ENCODE measurements around the gene MGMT. TPM values are rescaled to one million over a fixed set of nuclear protein-coding genes. Genes with fewer than 3 reads are reported as not detected.

MGMT gene
- total RNA-seq, 1 donor from 2014 or later = 13.9 TPM

DNA sequence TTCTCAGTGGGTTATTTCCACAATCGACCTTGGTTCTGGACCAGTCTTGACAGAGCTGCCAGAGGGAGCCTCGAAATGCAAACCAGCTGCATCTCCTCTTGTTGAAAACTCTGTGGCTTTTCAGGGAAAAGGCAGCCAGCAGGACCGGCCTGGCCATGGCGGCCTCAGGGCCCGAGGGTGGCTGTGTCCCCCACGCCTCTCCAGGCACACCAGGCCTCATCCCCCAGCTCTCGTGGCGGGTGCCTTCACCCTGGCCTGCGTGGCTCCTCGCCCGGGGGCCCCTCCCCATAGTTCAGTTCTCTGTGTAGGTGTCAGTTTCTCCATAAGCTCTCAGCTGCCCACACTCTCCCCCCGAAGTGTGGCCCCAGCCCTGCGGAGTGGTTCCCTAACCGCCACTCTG, 63.5 kb downstream of the MGMT start:
- Mint-ChIP-seq H3K27ac (ENCODE audit: unreplicated experiment) (no peak overlapping the region), H3K36me3 (ENCODE audit: low read depth) (no peaks in the 10 kb centered on the region), H3K27me3 (ENCODE audit: low read depth) (no peaks in the 10 kb centered on the region), H3K4me1 (ENCODE audit: low read depth) (peaks cover 11% of the 10 kb centered on the region), H3K9me3 (ENCODE audit: low read depth) (no peaks in the 10 kb centered on the region), H3K4me3 (ENCODE audit: unreplicated experiment) (no peak overlapping the region)
- DNase-seq (ENCODE audit: low spot score) = no peak
- TF ChIP-seq, protein P1, sequence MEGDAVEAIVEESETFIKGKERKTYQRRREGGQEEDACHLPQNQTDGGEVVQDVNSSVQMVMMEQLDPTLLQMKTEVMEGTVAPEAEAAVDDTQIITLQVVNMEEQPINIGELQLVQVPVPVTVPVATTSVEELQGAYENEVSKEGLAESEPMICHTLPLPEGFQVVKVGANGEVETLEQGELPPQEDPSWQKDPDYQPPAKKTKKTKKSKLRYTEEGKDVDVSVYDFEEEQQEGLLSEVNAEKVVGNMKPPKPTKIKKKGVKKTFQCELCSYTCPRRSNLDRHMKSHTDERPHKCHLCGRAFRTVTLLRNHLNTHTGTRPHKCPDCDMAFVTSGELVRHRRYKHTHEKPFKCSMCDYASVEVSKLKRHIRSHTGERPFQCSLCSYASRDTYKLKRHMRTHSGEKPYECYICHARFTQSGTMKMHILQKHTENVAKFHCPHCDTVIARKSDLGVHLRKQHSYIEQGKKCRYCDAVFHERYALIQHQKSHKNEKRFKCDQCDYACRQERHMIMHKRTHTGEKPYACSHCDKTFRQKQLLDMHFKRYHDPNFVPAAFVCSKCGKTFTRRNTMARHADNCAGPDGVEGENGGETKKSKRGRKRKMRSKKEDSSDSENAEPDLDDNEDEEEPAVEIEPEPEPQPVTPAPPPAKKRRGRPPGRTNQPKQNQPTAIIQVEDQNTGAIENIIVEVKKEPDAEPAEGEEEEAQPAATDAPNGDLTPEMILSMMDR (IDR thresholded peaks at IDR 0.05) = no peak

DNA sequence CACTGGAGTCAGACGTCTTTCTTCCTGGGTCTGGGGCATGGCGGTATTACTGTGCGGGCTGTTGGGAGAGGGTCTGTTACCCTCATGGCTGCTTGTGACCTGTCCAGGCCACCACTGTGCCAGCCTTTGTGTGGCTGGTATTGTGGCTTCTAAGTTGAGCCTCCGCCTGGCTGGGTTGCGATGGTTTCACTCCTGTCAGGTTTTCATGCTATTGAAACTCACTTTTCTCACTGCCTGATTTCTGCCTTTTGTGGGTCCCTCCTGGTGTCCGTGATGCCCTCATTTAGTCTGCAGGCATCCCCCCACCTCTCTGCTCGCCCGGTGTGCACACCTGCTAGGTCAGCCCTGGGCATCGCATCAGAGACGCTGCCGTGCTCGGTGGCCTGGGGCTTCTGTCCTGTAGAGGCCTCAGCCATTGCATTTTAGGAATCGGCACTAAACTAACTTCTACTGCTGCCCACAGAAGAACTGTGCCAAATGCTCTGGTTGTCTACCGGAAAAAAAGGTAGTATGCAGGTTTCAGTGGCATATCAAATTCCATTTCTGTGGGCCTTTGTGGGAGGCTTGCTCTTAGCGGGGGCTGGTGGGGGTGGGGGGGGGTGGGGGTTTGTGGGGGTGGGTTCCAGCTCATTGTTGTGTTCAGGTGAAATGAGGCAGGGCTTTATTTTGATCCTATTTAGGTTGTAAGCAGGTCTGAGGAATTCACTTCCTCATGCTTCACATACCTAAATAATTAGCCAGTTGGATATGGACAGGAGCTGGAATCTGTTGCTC, 64.3 kb downstream of the MGMT start:
- Mint-ChIP-seq H3K4me1 (ENCODE audit: low read depth) (peaks cover 11% of the 10 kb centered on the region), H3K4me3 (ENCODE audit: unreplicated experiment) (no peak overlapping the region)

DNA sequence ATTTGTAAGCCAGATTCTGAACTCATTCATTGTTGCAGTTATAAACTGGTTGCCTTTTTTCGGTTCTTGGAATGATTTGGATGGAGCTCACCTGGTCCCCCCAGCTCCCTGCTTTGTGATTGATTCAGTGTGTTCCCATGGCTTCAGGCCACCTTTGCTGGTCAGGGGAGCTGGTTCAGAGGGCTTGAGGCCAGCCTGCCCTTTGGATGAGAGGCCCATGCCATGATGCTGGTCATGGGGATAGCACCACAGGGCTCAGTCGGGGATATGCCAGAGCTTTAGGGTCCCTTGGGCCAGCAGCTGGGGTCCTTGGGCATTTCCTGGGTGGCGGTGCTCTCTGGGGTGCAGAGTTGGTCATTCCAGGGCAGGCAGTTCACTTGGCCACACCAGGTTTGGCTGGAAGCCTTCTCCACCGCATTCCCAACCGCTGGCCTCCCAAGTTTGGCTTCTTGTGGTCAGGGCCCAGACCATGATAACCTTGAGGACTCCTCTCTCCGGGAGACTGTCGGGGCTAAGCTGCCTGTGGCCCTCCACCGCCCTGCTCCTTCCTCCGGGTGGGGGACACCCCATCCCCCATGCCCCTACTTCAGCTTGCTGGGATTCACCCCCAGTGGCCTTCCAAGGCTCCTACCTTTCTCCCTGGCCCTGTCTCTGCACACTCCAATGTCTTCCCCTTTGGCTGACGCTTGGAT, 65.1 kb downstream of the MGMT start:
- H3K27ac Mint-ChIP-seq (ENCODE audit: unreplicated experiment) = no peak overlapping the region
- H3K9me3 Mint-ChIP-seq (ENCODE audit: low read depth) = no peaks in the 10 kb centered on the region
- H3K4me1 Mint-ChIP-seq (ENCODE audit: low read depth) = peaks cover 11% of the 10 kb centered on the region

More for the DNA sequence above, 64.3 kb downstream of the MGMT start:
- no peaks in the 10 kb centered on the region for H3K9me3 Mint-ChIP-seq (ENCODE audit: low read depth)
- DNase-seq (ENCODE audit: low spot score) = no peak
- H3K27ac Mint-ChIP-seq (ENCODE audit: unreplicated experiment) = no peak overlapping the region
- H3K36me3 Mint-ChIP-seq (ENCODE audit: low read depth) = no peaks in the 10 kb centered on the region
- TF ChIP-seq, protein P1 (IDR thresholded peaks at IDR 0.05) = no peak
- no peaks in the 10 kb centered on the region for H3K27me3 Mint-ChIP-seq (ENCODE audit: low read depth)

DNA sequence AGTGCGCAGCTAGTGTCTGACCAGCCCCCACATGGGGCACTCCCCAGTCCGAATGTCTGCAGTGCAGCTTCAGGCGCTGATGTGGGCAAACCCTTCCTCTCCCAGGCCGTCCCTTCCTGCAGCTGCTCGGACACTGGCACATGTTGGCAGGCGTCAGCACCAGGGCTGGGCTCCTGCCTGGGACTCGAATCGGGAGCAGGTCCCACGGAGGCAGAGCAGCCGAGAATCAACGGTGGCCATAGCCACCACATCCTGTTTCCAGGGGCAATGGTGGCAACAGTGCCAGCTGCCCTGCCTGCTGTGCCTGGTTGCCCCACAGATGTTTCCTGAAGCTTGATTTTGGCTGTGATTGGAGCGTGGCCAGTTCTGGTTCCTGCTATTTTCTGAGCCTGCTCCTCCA, 65.8 kb downstream of the MGMT start:
- Mint-ChIP-seq H3K4me3 (ENCODE audit: unreplicated experiment) (no peak overlapping the region), H3K27ac (ENCODE audit: unreplicated experiment) (no peak overlapping the region), H3K4me1 (ENCODE audit: low read depth) (peaks cover 11% of the 10 kb centered on the region), H3K9me3 (ENCODE audit: low read depth) (no peaks in the 10 kb centered on the region), H3K27me3 (ENCODE audit: low read depth) (no peaks in the 10 kb centered on the region), H3K36me3 (ENCODE audit: low read depth) (peaks cover 2% of the 10 kb centered on the region)
- TF ChIP-seq, protein P1 (IDR thresholded peaks at IDR 0.05) = no peak
- no peak for DNase-seq (ENCODE audit: low spot score)

More for the DNA sequence above, 65.1 kb downstream of the MGMT start:
- TF ChIP-seq, protein P1 (IDR thresholded peaks at IDR 0.05) = no peak
- no peak for DNase-seq (ENCODE audit: low spot score)
- Mint-ChIP-seq H3K27me3 (ENCODE audit: low read depth) (no peaks in the 10 kb centered on the region), H3K4me3 (ENCODE audit: unreplicated experiment) (no peak overlapping the region), H3K36me3 (ENCODE audit: low read depth) (no peaks in the 10 kb centered on the region)

DNA sequence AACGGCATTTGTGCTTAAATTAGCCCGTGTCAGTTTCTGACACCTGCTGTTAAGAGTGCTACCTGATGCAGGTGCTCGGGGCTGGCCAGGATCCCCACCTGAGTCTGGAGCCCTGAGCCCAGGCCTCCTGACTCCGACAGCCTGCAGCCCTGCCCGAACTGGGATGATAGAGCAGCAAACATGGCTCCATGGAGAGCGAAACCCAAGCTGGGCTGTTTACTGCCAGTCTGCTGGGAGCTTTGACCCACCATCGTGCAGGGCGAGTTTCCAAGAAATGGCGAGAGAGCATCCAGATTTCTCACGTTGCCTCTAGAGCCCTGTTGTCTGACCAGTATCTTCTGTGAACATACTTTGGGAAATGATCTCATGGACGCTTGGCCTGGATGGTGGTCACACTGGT, 66.2 kb downstream of the MGMT start:
- no peak for DNase-seq (ENCODE audit: low spot score)
- TF ChIP-seq, protein P1 (IDR thresholded peaks at IDR 0.05) = no peak
- Mint-ChIP-seq H3K9me3 (ENCODE audit: low read depth) (peaks cover 2% of the 10 kb centered on the region), H3K4me1 (ENCODE audit: low read depth) (peaks cover 11% of the 10 kb centered on the region), H3K27ac (ENCODE audit: unreplicated experiment) (no peak overlapping the region), H3K36me3 (ENCODE audit: low read depth) (peaks cover 2% of the 10 kb centered on the region), H3K27me3 (ENCODE audit: low read depth) (no peaks in the 10 kb centered on the region), H3K4me3 (ENCODE audit: unreplicated experiment) (no peak overlapping the region)

Data from chondrocyte (in vitro differentiated cells).